Astrocyte (in vitro differentiated cells and primary cell): Measurements from ENCODE around the gene RBFOX2.

Source experiments
- CTCF ChIP-seq: IDR thresholded peaks from 2 replicates; pipeline ENCODE4 v1.5.1; 2011; ENCODE audit warnings: low read depth, mild to moderate bottlenecking, inconsistent platforms, low read length, moderate library complexity; ENCODE audit not compliant: insufficient read depth
- EZH2 ChIP-seq: IDR thresholded peaks from 2 replicates; pipeline ENCODE4 v1.6.1; 2012; ENCODE audit warnings: mild to moderate bottlenecking, low read length, inconsistent platforms; ENCODE audit not compliant: insufficient read depth

- TF ChIP-seq CTCF, result no peak
- TF ChIP-seq EZH2, result no peak
Measured at GRCh38 chr22:35928285-35928798, 100.3 kb downstream of the RBFOX2 start.
